Activated CD8-positive, alpha-beta memory T cell treated with anti-CD3 and anti-CD28 coated beads, Interleukin-2, amount 50 U/mL, for 4 hours (primary cell): ENCODE data around the gene TMEM125.

Experiments
- DNase-seq: peaks from one replicate; pipeline ENCODE4 v3.0.0-alpha.2; 2020

TMEM125 gene

DNA sequence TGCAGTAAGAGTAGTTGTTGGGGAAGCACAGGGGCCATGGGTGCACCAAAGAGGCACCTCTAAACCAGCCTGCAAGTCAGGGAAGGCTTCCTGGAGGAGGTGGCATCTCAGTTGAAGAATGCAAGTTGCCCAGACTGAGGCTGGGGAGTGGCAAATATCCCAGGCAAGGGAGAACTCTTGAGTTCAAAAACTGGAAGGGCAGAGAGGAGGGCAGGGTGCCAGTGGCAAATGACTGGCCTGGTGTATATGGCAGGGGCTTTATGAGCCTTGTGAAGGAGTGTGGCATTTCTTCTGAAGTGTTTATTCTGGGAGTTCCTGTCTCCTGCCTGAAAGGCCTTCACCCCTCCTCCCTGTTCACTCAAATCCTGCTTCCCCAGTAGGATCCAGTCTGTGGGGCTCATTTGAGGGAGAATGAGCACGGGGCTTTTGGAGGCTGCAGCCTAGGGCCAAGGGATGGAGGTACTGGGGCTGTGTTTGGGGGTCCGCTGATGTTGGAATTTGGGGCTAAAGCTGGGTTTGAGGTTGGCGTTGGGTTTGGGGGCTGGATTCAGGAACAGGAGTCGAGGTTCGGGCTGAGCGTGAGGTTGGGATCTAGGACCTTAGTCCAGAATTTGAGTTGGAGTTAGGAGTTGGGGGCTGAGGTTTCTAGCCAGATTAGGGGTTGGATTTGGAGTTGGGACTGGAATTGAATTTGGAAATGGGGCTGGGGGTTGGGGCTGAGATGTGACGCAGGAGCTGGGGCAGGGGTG, at the start of gene TMEM125:
Gene TMEM125 (plus strand): TSS at position 357 of the 749 bp plus-strand sequence. CDS start 2,740 bp downstream, outside the sequence.
- DNase-seq, result no peak

DNA sequence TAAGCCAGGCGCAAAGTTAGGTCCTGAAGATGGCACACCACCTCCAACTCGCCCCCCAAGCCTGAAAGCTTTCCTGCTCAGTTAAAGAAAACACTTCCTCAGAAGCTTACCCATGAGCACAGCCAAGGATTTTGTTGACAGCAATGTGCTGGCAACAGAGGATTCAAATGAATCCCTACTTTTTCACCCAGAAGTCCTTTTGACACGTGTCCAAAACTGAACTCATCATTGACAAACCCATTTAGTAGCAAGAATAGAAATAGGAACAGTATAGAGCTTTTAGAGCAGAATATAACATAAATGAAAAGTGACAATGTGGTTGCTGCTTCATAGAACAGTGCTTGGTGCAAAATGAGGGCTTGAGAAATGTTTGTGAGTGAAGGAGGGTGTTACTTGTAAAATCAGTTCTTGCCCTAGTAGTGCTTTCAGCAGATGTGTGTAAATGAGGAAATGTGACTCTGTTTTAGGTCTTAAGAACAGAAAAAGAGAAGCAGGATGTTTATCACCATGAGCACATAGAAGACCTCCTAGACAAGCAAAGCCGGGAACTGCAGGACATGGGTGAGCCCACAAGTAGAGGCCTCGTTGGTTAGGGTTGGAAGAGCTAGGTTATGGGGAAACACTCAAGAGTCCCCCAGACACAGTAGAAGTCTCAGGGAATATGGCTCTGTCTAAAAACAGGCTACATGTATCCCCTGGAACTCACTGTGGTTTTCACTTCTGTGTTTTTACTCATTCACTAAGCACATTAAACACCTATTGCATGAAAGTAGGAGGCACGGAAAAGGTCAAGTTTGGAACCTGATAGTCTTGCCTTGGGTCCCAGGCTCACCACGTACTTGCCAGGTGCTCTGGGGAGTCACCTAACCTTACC, 48.6 kb upstream of the TMEM125 start:
- DNase-seq, result no peak

DNA sequence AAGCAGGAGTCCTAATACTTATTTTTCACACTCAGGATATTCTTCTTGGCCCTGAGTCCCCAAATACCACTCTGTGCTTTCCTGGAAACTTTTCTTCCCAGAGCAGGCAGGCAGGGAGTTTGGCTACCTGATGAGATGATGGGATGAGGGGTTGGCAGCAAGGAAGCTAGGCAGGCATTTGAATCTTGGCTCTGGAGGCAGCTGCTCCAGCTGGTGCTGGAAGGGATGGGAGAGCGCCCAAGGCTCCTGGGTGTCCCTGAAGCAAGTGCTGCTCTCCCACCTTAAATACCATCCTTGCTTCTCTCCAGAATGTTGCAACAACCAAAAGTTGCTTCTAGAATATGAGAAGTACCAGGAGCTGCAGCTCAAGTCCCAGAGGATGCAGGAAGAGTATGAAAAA, 48.0 kb upstream of the TMEM125 start:
- no peak for DNase-seq

DNA sequence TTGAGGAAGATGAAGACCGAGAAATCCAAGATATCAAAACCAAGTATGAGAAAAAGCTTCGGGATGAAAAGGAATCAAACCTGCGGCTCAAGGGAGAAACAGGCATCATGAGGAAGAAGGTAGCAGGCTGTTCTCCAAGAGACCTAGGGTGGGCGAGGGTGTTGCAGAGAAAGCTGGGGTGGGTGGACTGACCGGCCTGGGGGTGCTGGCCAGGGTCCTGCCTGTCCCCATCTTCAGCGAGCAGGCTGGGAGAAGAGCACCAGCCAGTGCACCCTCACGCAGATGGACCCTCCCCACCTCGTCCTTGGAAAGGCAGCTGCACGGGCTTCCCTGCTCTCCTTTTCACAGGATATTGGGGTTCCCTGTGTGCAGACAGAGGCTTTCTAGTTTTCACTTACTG, 46.9 kb upstream of the TMEM125 start:
- DNase-seq, result no peak

DNA sequence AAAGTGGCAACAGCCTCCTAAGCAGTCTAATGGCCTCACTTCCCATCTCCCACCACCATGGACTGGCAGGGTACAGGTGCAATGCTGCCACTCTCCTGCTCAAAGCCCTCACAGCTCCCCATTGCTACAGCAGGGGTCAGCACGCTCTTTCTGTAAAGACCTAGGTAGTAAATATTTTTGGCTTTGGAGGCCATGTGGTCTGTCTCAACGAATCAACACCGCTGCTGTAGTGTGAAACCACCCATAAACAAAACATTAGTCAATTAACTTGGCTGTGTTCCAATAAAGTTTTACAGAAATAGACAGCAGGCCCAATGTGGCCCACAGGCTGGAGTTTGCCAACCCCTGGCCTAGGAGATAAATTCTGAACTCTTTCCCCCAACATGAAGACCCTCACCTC, 44.6 kb upstream of the TMEM125 start:
- DNase-seq, result no peak

DNA sequence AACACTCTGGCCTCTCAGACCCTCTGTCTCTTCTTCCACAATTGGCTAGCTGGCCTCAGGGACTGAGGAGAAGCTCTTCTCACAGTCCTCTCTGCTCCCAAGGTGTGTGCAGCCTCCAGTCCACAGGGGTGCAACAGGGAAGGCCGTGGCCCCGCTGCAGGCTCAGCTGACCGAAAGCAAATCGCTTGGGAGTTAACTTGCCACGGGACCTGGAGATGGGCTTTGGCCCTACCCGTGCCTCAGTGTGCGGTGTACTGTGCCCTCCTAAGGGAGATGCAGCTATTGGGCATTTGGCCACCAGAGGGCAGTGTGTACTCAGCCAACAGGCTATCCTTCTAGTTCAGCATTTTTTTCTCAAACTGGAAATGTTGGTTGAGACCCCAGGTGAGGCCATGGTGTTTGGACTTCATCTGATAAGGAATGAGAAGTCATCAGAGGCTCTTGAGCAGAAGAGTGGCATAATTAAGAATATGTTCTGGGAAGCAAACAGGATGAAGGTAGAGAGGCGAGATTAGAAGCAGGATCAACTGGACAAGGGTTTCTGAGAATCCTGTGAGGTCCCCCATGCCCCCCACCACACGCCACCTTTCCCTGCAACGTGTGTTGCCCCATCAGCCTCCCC, 42.5 kb upstream of the TMEM125 start:
- DNase-seq, result peak; percentile 88

DNA sequence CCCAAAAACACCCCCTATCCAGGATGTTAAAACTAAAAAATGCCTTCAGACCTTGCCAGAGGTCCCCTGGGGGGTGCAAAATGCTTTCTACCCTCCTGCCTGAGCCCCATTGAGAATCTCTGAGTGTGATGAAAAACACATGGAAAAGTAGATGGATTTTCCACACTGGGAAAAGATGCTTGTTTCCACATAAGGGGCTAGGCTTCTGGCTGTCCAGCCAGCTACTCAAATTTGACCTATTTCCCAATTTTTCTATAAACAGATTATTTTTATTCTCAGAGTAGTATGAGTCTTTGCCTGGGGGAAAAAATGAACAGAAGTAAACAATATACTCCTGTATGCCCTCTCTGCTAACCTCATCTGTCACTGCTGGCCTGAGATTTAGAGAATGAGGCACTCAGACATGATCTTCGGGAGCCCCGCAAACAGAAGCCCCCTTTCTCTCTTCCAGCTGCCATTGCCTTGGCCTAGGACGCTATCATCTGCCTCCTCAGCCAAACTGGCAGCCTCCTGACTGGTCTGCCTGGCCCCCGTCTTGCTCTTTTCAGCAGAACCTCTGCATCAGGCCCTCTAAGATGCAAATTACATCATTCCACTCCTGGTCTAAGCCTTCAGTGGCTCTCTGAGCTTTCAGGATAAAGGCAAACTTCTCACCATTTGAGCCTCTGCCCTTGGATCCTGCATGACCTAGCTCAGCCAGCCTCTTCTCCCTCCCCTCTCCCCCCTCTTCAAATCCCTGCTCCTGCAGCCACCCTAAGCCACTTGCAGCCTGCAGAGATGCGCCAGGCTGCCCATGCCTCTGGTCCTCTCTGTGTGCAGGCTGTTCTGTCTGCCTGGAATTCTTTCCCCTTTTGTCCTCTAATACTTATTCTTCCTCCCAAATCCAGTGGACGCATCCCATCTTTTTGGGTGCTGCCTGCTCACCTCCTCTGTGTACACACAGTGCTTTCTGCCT, 39.7 kb upstream of the TMEM125 start:
- no peak for DNase-seq

DNA sequence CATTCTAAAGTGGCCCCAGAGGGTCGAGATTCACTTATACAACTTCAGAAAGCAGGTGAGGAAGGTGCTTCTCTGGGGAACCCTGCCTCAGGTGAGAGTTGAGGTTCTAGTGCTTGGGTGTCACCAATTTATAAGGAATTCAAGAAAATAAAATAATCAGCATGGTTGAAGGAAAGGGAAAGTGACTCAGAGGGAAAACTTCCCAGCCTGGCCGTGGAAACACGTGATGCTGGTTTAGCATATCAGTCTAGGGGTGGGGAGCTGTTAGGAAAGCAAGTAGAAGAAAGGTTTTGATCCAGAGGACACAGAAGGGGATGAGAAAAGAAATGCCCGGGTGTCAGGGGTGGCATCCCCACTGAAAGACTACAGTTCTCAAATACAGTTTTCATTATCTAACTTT, 37.7 kb upstream of the TMEM125 start:
- no peak for DNase-seq

DNA sequence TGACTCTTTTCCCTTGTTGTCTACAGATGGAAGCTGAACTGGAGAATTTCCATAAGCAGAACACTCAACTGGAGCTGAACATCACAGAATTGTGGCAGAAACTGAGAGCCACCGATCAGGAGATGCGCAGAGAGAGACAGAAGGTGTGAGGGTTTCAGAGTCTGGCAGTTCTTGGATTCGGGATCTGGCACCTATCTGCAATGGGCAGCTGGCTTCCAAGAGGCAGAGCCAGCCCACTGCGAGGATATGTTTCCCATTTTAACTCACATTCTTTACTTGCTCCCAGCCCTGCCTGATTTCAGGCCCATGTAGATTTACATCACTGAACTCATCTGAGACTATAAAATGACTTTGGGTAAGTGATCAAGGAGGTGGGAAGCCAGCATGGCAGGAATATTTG, 37.3 kb upstream of the TMEM125 start:
- DNase-seq, result no peak

DNA sequence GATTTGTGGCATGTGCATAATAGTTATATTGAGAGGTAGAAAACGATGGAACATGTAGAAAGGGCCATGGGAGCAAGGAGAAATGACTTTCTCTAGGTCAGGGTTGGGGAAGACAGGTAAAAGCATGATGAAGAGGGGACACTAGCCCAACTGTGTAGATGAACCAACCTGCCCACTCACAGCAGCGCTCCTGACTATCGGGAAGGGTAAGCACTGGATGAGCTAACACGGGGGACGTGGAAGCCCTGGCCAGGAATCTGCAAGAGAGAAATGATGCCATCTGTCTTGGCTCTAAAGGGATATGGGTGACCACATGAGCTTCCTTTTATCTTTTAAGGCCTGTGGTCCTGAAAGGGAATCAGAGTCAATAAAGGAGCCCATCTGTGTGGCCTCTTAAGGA, 36.2 kb upstream of the TMEM125 start:
- no peak for DNase-seq

DNA sequence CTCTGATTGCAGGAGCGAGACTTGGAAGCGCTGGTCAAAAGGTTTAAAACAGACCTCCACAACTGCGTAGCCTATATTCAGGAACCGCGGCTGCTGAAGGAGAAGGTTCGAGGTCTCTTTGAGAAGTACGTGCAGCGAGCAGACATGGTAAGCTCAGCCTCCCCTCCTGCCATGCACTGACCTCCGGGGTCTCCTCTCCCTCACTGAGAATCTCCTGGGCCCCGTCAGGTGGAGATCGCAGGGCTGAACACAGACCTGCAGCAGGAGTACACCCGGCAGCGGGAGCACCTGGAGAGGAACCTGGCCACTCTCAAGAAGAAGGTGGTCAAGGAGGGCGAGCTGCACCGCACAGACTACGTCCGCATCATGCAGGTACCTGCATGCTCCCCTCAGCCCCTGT, 35.5 kb upstream of the TMEM125 start:
- DNase-seq, result no peak

DNA sequence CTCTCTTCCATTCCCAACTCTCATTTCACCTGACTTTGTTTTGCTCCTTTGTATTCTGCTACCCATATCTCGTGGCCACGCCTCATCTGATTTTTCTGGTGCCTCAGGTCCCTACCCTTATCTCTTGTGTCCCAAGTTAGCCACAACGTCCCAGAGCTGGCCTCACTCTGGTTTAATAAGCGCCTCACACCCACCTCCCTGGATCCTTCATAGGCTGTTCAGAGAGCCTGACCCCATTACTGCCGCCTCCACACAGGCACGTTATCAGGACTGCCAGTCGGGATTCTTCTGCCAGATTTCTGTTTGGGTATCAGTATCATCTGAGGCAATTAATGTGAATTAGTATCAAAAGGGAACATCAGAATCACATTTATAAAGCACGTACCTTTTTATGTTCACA, 34.7 kb upstream of the TMEM125 start:
- DNase-seq, result no peak

DNA sequence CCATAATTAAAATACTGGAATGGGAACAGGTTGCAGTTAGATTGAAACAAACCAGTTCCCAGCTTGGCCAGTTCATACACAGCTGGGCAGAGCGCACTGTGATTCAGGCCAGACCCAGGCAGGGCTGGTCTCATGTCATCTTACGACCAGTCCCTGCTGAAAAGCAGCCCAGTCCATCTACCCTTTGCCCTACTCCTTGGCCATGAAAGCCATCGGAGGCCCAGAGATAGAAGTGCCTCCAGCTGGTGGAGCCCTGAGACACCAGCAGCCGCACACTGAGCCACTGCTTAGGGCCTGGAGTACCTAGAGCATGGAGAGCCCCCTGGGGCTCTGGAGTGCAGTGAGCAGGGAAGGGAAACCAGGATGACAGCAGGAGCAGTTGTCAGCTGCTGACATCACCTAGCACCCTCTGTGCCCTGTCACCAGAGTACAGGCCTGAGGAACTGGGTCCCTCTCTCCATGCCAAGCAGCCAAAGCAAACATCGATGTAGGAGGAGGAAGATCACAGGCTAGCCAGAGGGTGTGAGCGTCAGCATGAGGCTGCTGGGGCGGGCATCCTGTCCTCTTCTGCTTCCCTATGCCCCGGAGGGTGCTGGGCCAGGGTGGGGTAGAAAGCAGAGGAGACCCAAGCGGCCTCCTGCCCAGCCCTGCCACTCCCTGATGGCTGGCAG, 34.2 kb upstream of the TMEM125 start:
- no peak for DNase-seq

DNA sequence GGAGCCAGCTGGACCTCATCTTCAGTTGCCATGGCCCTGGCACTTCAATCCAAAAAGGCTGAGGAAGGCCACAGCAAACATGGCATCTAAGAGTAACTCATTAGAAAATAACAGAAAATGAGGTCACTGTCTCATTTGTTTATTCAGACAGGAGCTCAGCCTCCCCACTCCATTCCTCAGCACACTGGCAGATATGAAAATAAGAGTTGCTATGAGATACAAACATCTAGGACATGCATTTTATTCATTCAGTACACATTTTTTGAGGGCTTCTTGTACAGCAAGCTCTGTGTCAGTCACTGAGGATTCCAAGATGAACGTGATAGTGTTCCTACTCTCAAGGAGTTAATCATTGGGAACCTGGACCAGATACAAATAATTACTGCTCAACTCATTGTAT, 32.7 kb upstream of the TMEM125 start:
- no peak for DNase-seq

DNA sequence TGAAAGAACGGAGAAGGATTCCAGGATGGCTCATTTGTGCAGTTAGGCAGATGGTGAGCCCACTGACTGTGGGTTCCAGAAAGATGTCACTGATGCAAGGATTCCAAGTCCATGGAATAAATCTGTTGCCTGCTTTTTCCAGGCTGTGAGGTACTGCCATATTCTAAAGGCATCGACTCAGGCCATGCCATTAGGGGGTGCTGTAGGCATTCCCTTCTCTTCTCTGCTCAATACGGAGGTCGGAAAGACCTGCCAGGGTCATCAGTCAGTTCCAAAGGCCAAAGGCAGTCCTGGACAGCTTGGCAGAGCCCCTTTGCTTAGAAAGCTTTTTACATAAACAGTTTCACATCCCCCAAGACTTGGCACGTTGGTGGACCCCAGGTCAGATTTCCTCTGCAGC, 31.7 kb upstream of the TMEM125 start:
- no peak for DNase-seq

DNA sequence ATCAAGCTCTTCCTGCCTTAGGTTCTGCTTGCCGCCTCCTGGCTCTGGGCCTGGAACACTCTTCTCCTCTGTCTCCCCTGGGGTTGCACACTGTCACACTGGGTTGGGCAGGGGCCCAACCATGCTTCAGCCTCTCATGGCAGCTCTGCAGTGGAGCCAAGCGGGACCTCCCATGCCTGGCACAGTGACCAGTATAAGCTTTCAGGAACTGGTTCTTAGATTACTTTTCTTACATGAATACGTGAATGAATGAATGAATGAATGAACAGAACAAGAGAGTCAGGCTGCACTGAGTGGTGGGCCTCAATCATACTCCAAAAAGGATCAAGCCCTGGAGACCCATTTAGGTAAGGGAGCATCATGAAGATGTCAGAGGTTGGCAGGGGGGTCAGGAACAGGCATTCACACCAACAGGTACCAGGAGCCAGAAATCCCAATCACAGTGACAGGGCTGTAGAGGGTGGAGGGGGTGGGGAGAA, 30.8 kb upstream of the TMEM125 start:
- DNase-seq, result no peak

DNA sequence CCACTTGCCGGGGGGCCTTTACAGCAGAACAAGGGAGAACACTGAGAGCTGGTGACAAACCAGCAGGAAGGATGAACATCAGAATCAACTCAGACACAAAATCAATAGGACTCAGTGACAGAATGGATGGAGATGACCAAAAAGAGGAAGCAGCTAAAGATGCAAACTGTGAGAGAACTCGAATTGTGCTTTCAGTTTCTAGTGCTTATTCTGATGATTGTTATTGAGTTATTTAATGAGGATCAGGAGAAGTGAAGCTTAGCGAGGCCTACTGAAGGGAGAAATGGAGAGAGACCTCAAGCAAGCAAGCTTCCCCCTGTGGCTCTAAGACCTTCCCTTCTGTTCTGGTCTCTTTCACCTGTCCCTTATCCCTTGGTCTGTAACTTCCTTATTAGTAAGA, 30.3 kb upstream of the TMEM125 start:
- DNase-seq, result no peak

DNA sequence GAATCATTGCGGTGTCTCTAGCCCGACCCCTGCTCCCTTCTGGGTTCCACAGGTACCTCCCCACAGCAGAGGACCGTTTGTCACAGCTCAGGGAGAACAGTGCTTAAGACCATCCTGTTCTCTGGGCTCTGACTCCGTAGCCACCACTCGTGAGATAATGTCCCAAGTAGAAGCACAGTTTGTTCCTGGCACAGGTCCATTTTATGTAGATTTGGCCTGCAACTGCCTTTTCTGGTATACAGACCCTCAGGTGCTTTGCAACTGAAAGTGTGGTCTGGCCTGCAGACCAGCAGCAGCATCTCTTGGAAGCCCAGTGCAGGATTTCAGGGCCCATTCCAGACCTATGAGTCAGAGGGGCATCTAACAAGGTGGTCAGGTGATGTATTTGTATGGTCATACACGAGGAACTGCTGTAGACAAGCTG, 28.4 kb upstream of the TMEM125 start:
- DNase-seq, result no peak

DNA sequence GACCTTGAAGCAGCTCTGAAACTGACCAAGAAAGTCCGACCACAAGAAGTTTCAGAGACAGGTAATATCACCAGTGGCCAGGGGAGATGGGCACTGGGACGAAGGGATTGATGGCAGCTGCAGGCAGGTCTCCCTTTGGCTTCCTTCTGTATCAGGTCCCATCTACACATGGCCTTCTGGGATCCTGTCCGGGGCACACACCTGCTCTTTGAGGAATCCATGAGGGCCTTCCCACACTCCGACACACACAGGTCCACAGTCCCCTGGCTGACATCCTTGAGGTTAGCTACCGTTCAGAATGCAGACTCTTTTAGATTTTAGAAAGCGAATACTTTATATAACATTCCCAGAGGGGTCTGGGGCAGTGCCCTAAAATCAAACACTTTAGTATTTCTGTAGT, 26.5 kb upstream of the TMEM125 start:
- DNase-seq, result no peak

DNA sequence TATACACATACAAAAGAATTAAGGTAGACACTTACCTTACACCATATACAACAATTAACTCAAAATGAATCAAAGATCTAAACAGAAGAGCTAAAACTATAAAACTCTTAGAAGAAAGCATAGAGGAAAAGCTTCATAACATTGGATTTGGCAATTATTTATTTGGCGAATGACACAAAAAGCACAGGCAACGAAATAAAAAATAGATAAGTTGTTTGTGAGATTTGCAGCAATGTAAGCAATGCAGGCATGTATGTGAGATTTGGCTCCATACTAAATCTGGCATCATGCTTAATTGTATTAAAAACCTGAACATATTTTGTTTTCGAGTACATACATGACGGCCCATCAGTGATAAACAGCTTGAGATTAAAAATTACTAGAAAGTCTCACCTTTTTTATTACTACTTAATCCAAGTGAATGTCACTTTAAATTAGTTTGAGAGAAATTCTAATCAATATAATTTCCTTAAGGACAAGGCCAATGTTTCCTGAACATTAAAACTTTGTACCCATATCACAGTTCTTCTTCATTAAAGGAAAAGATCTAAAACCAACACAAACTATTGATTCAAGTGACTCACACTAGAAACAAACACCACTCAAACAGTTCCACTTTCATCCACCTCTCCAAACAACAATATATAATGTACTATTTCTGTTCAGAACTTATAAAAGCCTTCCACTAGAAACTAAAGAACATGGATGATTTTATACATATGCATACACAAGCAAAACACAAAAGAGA, 23.1 kb upstream of the TMEM125 start:
- no peak for DNase-seq

DNA sequence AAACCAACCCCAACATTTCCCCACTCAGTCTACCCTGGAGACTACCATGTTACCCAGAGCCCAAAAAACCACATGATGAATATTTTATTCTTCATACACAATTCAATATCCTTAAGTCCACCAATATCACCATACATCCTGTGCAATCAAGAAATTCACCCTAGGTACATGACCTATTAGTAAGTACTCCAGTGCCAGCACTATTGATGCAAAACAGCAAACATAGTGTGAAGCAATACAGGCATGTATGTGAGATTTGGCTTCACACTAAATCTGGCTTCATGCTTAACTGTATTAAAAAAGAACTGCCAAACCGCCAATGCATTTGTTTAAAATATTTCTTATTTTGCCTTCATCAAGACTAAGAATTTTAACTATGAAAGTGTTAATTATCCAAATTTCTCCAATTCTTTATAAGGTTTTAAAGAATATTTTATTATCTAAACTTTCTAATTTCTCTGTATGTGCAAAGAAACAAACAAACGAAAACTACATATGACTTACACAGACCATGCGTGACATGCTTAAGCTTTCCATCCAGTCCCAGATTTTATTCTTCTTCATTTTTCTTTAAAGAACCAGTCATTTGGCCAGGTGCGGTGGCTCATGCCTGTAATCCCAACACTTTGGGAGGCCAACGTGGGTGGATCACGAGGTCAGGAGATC, 22.4 kb upstream of the TMEM125 start:
- DNase-seq, result no peak
